Femur (tissue), 1 donor: ENCODE data around the gene SMARCD1.

Experiments
- DNase-seq: peaks from one replicate; pipeline ENCODE4 v3.0.0-alpha.2; 2017

Gene SMARCD1

GRCh38 chr12:50084775-50085614 lies at the start of gene SMARCD1:
Gene SMARCD1 (plus strand): TSS chr12:50085342. CDS start chr12:50085370, 28 bp downstream.
- peak; percentile 96 for DNase-seq

- no peak for DNase-seq
These were observed 46.8 kb upstream of the SMARCD1 start for GRCh38 chr12:50038336-50038735.

- DNase-seq = peak; percentile 83
These were observed 45.8 kb upstream of the SMARCD1 start for GRCh38 chr12:50039151-50039835.

GRCh38 chr12:50040657-50041056 lies 44.5 kb upstream of the SMARCD1 start:
- no peak for DNase-seq

GRCh38 chr12:50041062-50041860 lies 43.9 kb upstream of the SMARCD1 start:
- DNase-seq = no peak

- DNase-seq = no peak
These were observed 43.2 kb upstream of the SMARCD1 start for GRCh38 chr12:50041962-50042361.

GRCh38 chr12:50042693-50043092 lies 42.4 kb upstream of the SMARCD1 start:
- DNase-seq = no peak

- DNase-seq = no peak
These were observed 41.8 kb upstream of the SMARCD1 start for GRCh38 chr12:50043308-50043707.

- no peak for DNase-seq
These were observed 41.3 kb upstream of the SMARCD1 start for GRCh38 chr12:50043854-50044253.

GRCh38 chr12:50047693-50048250 lies 37.4 kb upstream of the SMARCD1 start:
- no peak for DNase-seq

- DNase-seq = no peak
These were observed 35.7 kb upstream of the SMARCD1 start for GRCh38 chr12:50049254-50050118.

GRCh38 chr12:50050119-50050385 lies 35.1 kb upstream of the SMARCD1 start:
- no peak for DNase-seq

- DNase-seq = peak; percentile 82
These were observed 34.6 kb upstream of the SMARCD1 start for GRCh38 chr12:50050410-50051098.

GRCh38 chr12:50051101-50051806 lies 33.9 kb upstream of the SMARCD1 start:
- no peak for DNase-seq

- DNase-seq = no peak
These were observed 32.6 kb upstream of the SMARCD1 start for GRCh38 chr12:50052544-50052943.

GRCh38 chr12:50052964-50053363 lies 32.2 kb upstream of the SMARCD1 start:
- DNase-seq = no peak

GRCh38 chr12:50053583-50053982 lies 31.6 kb upstream of the SMARCD1 start:
- DNase-seq = no peak

GRCh38 chr12:50055831-50056638 lies 29.1 kb upstream of the SMARCD1 start:
- peak; percentile 62 for DNase-seq

GRCh38 chr12:50056639-50056976 lies 28.5 kb upstream of the SMARCD1 start:
- no peak for DNase-seq
